Loucy (cell line): ENCODE measurements around the gene CPXM2.

Experiments used
- H2AFZ ChIP-seq: fragments of 200-600 bp; sonication (generic); 2 replicates; pipeline ENCODE4 v1.6.0; 2016; ENCODE audit warnings: antibody characterized with exemption, mild to moderate bottlenecking, low read length, moderate library complexity
- H3F3A ChIP-seq: fragments of 200-600 bp; 2 replicates; pipeline ENCODE4 v1.6.0; 2016; ENCODE audit warnings: antibody characterized with exemption, low read depth, mild to moderate bottlenecking
- H3K27me3 ChIP-seq: fragments of 200-600 bp; sonication (generic); 2 replicates; pipeline ENCODE4 v1.6.1; 2014; ENCODE audit warnings: low read length, mild to moderate bottlenecking; ENCODE audit not compliant: insufficient read depth, poor library complexity, severe bottlenecking
- H3K36me3 ChIP-seq: fragments of 200-600 bp; sonication (generic); 2 replicates; pipeline ENCODE4 v1.6.1; 2016; ENCODE audit warnings: low read length; ENCODE audit not compliant: insufficient read depth
- H3K4me1 ChIP-seq: fragments of 200-600 bp; sonication (generic); 2 replicates; pipeline ENCODE4 v1.5.1; 2014; ENCODE audit warnings: low read length, mild to moderate bottlenecking; ENCODE audit not compliant: insufficient read depth, poor library complexity, severe bottlenecking
- H3K4me2 ChIP-seq: fragments of 200-600 bp; sonication (generic); 2 replicates; pipeline ENCODE4 v1.6.0; 2014; ENCODE audit warnings: antibody characterized with exemption, low read length, low read depth, mild to moderate bottlenecking; ENCODE audit not compliant: poor library complexity, severe bottlenecking
- H3K4me3 ChIP-seq: fragments of 200-600 bp; sonication (generic); 2 replicates; pipeline ENCODE4 v1.5.1; 2014; ENCODE audit warnings: low read length, mild to moderate bottlenecking, mixed read lengths; ENCODE audit not compliant: poor library complexity, severe bottlenecking
- H3K79me2 ChIP-seq: fragments of 200-600 bp; sonication (generic); 2 replicates; pipeline ENCODE4 v1.6.1; 2014; ENCODE audit warnings: low read length; ENCODE audit not compliant: insufficient read depth
- H3K9ac ChIP-seq: fragments of 200-600 bp; sonication (generic); 2 replicates; pipeline ENCODE4 v1.6.0; 2014; ENCODE audit warnings: mild to moderate bottlenecking, low read depth, low read length, moderate library complexity; ENCODE audit not compliant: poor library complexity, severe bottlenecking
- H3K9me2 ChIP-seq: fragments of 200-600 bp; sonication (generic); replicated peaks from 2 replicates; pipeline ENCODE4 v1.6.1; 2016; ENCODE audit warnings: low read depth, low read length, mixed read lengths
- H3K9me3 ChIP-seq: fragments of 200-600 bp; sonication (generic); 2 replicates; pipeline ENCODE4 v1.6.1; 2014; ENCODE audit warnings: mild to moderate bottlenecking, antibody characterized with exemption, low read length, low read depth; ENCODE audit not compliant: insufficient read depth
- H4K20me1 ChIP-seq: fragments of 200-600 bp; sonication (generic); 2 replicates; pipeline ENCODE4 v1.6.0; 2014; ENCODE audit warnings: antibody characterized with exemption, low read length, mild to moderate bottlenecking; ENCODE audit not compliant: insufficient read depth, poor library complexity, severe bottlenecking
- EZH2phosphoT487 ChIP-seq: fragments of 200-600 bp; IDR thresholded peaks from 2 replicates; pipeline ENCODE4 v1.6.1; 2018; ENCODE audit warnings: antibody characterized with exemption, mild to moderate bottlenecking, moderate library complexity, borderline replicate concordance
- TF ChIP-seq, protein P1 (sequence below): fragments of 200-600 bp; sonication (generic); conservative IDR thresholded peaks from 2 replicates; pipeline ENCODE4 v1.5.1; 2014; ENCODE audit warnings: mild to moderate bottlenecking, antibody characterized with exemption, low read length

Gene CPXM2

DNA sequence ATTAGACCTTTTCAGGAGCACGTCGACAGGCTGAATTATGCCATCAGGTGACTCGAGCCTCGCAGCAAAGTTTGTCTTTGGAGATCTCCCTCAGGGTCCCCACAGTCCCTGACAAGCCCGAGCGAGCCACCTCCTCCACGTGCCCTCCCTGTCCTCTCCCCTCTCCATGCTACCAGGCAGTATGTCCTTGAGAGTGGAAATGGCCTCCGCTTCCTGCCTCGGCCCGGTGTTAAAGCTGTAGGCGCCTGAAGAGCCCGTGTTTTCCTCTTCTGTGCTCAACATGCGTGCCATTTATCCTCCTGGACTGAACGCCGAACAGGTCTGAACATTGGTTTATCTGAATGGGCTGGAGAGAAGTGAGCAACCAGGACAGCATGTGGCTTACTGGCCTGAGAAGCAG lies 142.9 kb downstream of the CPXM2 start:
- H2AFZ ChIP-seq, result no peak overlapping the region
- peaks cover 15% of the 10 kb centered on the region; the same call in 1 of the 2 replicates for H3K9me3 ChIP-seq
- no peaks in the 10 kb centered on the region for H3K36me3 ChIP-seq
- H3K79me2 ChIP-seq, result no peaks in the 10 kb centered on the region
- no peaks in the 10 kb centered on the region for H3K9me2 ChIP-seq
- H3K4me1 ChIP-seq, result no peaks in the 10 kb centered on the region
- H3F3A ChIP-seq, result no peaks in the 10 kb centered on the region
- H3K9ac ChIP-seq, result no peak overlapping the region
- H3K27me3 ChIP-seq, result no peaks in the 10 kb centered on the region
- H3K4me2 ChIP-seq, result no peak overlapping the region
- no peak overlapping the region for H3K4me3 ChIP-seq
- TF ChIP-seq EZH2phosphoT487, result no peak
- TF ChIP-seq, protein P1, sequence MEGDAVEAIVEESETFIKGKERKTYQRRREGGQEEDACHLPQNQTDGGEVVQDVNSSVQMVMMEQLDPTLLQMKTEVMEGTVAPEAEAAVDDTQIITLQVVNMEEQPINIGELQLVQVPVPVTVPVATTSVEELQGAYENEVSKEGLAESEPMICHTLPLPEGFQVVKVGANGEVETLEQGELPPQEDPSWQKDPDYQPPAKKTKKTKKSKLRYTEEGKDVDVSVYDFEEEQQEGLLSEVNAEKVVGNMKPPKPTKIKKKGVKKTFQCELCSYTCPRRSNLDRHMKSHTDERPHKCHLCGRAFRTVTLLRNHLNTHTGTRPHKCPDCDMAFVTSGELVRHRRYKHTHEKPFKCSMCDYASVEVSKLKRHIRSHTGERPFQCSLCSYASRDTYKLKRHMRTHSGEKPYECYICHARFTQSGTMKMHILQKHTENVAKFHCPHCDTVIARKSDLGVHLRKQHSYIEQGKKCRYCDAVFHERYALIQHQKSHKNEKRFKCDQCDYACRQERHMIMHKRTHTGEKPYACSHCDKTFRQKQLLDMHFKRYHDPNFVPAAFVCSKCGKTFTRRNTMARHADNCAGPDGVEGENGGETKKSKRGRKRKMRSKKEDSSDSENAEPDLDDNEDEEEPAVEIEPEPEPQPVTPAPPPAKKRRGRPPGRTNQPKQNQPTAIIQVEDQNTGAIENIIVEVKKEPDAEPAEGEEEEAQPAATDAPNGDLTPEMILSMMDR, result no peak
- H4K20me1 ChIP-seq, result no peaks in the 10 kb centered on the region

DNA sequence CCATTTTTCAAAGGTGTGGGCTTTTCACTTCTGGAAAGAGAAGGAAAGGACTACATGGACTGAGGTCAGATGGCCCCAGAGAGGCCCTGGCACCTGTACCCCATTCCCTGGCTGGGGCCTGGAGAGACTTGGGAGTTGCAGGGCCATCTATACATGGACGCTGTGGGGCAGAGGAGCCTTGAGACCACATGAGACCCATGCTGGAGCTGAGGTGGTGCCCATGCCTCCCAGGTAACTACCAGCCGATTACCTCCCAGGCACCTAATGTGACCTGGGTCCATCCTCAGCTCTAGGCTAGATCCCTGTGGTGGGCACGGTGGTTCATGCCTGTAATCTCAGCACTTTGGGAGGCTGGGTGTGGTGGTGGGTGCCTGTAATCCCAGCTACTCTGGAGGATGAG lies 144.2 kb downstream of the CPXM2 start:
- Histone ChIP-seq H3K36me3 (no peaks in the 10 kb centered on the region), H3F3A (no peaks in the 10 kb centered on the region), H3K27me3 (no peaks in the 10 kb centered on the region), H3K4me3 (no peak overlapping the region), H3K9me3 (peaks cover 12% of the 10 kb centered on the region; the same call in 1 of the 2 replicates), H3K4me1 (no peaks in the 10 kb centered on the region), H3K79me2 (no peaks in the 10 kb centered on the region), H4K20me1 (no peaks in the 10 kb centered on the region), H3K9ac (no peak overlapping the region), H2AFZ (no peak overlapping the region), H3K4me2 (no peak overlapping the region), H3K9me2 (no peaks in the 10 kb centered on the region)
- no peak for TF ChIP-seq EZH2phosphoT487
- TF ChIP-seq, protein P1, result no peak

DNA sequence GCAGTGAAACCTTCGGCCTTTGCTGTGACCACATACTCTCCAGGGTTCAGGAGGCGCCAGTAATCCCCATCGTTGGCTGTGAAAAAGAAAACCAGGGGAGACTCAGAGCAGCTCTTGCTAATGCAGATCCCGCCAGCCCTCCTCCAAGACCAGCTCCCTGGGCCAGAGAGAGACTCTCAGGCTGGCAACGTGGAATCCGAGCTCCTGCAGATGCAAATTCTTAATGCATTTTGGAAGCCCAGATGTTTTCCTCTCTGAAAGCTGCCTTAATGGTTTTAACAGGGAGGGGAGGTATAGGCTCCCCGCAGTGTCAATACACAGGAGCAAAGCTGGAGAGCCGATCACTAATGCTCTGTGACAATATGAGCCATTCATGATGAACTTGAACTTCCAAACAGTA lies 144.7 kb downstream of the CPXM2 start:
- Histone ChIP-seq H4K20me1 (no peaks in the 10 kb centered on the region), H3K9ac (no peak overlapping the region), H3K27me3 (no peaks in the 10 kb centered on the region)

More for the DNA sequence above, 144.7 kb downstream of the CPXM2 start:
- H3K4me2 ChIP-seq, result no peak overlapping the region
- no peak overlapping the region for H2AFZ ChIP-seq
- no peaks in the 10 kb centered on the region for H3K36me3 ChIP-seq
- H3K4me1 ChIP-seq, result no peaks in the 10 kb centered on the region
- no peaks in the 10 kb centered on the region for H3K79me2 ChIP-seq
- no peaks in the 10 kb centered on the region for H3F3A ChIP-seq
- H3K9me3 ChIP-seq, result peaks cover 9% of the 10 kb centered on the region; the same call in 1 of the 2 replicates
- no peaks in the 10 kb centered on the region for H3K9me2 ChIP-seq
- TF ChIP-seq, protein P1, result no peak
- TF ChIP-seq EZH2phosphoT487, result no peak
- no peak overlapping the region for H3K4me3 ChIP-seq
